A172 (cell line): ENCODE results near the gene TMPRSS3. TPM values are rescaled to one million over a fixed set of nuclear protein-coding genes. Genes with fewer than 3 reads are reported as not detected.
A peak's percentile ranks its signal among the peaks of the same experiment; 100 is the strongest.

Source experiments
- DNase-seq: peaks from one replicate; pipeline ENCODE4 v3.0.0-alpha.2; 2015; ENCODE audit warnings: low spot score
- total RNA-seq: library from RNA; depleted of rRNA; stranded (reverse); fragments of >200 nt; shearing (Covaris generic); gene quantifications from 2 replicates; pipeline ENCODE4 v1.2.3, GENCODE V29; 2014

The TMPRSS3 gene
- total RNA-seq, 1 experiment from 2014 or later = 0.12 TPM

- DNase-seq = no peak
Observed at GRCh38 chr21:42388740-42389448, 7.0 kb downstream of the TMPRSS3 start.

GRCh38 chr21:42387843-42388340 lies 8.0 kb downstream of the TMPRSS3 start:
- no peak for DNase-seq

- no peak for DNase-seq
Observed at GRCh38 chr21:42387164-42387563, 8.7 kb downstream of the TMPRSS3 start.

GRCh38 chr21:42386034-42386591 lies 9.7 kb downstream of the TMPRSS3 start:
- no peak for DNase-seq

GRCh38 chr21:42385619-42386018 lies 10.2 kb downstream of the TMPRSS3 start:
- DNase-seq = no peak

- no peak for DNase-seq
Observed at GRCh38 chr21:42384989-42385388, 10.9 kb downstream of the TMPRSS3 start.

GRCh38 chr21:42384156-42384945 lies 11.5 kb downstream of the TMPRSS3 start:
- no peak for DNase-seq

- no peak for DNase-seq
Observed at GRCh38 chr21:42383331-42383730, 12.5 kb downstream of the TMPRSS3 start.

GRCh38 chr21:42382915-42383314 lies 12.9 kb downstream of the TMPRSS3 start:
- no peak for DNase-seq

GRCh38 chr21:42381347-42381984 lies 14.4 kb downstream of the TMPRSS3 start:
- peak; percentile 58 for DNase-seq

- DNase-seq = no peak
Observed at GRCh38 chr21:42379426-42380215, 16.2 kb downstream of the TMPRSS3 start.

GRCh38 chr21:42378418-42378817 lies 17.4 kb downstream of the TMPRSS3 start:
- no peak for DNase-seq

GRCh38 chr21:42377951-42378340 lies 17.9 kb downstream of the TMPRSS3 start:
- DNase-seq = no peak

GRCh38 chr21:42377211-42377950 lies 18.5 kb downstream of the TMPRSS3 start:
- DNase-seq = no peak

- no peak for DNase-seq
Observed at GRCh38 chr21:42376338-42376982, 19.4 kb downstream of the TMPRSS3 start.

GRCh38 chr21:42375966-42376337 lies 19.9 kb downstream of the TMPRSS3 start:
- DNase-seq = no peak

GRCh38 chr21:42375506-42375905 lies 20.3 kb downstream of the TMPRSS3 start:
- no peak for DNase-seq

GRCh38 chr21:42374864-42375499 lies 20.9 kb downstream of the TMPRSS3 start:
- DNase-seq = no peak

- DNase-seq = no peak
Observed at GRCh38 chr21:42374457-42374856, 21.4 kb downstream of the TMPRSS3 start.
